OCI-LY7 (cell line): ENCODE results near the gene NOL4L.

ENCODE experiments used
- EZH2phosphoT487 ChIP-seq: fragments of 200-600 bp; sonication (generic); IDR thresholded peaks from 2 replicates; pipeline ENCODE4 v1.6.1; 2018; ENCODE audit warnings: low read depth, borderline replicate concordance, mild to moderate bottlenecking, mixed run types, antibody characterized with exemption, low read length, moderate library complexity, mixed read lengths
- TF ChIP-seq, protein P1 (sequence below): fragments of 200-600 bp; sonication (generic); conservative IDR thresholded peaks from 2 replicates; pipeline ENCODE4 v1.5.1; 2014; ENCODE audit warnings: mild to moderate bottlenecking, antibody characterized with exemption, low read length, moderate library complexity, mixed read lengths

DNA sequence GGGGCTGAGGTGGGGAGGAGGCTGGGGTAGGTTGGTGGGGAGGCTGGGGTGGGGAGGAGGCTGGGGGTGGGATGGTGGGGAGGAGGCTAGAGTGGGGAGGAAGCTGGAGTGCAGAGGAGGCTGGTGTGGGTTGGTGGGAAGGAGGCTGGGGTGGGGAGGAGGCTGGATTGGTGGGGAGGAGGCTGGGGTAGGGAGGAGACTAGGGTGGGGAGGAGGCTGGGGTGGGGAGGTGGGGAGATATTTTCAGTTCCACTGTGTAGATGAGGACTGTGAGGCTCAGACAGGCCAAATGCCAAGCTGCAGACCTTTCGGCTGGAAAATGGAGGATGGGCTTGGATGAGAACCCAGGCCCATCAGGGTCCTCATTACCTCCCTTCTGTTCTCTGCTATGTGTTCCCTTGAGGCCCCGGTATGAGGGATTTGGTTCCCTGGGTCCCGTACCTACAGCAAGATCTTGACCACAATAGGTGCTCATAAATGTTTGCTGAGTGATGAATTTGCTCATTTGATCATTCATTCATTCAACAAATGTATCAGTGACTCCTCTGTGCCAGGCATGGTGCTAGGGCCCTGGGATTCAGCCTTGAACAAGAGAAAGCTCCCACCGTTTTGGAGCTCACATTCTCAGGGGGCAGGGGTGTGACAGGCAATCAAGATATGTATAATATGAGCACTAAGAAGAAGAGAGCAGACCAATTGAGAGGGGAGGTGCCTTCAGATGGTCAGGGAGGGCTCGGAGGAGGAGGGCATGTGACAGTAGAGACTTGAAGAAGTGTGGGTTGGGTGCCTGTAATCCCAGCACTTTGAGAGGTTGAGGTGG, 36.1 kb upstream of the NOL4L start:
- TF ChIP-seq, protein P1, sequence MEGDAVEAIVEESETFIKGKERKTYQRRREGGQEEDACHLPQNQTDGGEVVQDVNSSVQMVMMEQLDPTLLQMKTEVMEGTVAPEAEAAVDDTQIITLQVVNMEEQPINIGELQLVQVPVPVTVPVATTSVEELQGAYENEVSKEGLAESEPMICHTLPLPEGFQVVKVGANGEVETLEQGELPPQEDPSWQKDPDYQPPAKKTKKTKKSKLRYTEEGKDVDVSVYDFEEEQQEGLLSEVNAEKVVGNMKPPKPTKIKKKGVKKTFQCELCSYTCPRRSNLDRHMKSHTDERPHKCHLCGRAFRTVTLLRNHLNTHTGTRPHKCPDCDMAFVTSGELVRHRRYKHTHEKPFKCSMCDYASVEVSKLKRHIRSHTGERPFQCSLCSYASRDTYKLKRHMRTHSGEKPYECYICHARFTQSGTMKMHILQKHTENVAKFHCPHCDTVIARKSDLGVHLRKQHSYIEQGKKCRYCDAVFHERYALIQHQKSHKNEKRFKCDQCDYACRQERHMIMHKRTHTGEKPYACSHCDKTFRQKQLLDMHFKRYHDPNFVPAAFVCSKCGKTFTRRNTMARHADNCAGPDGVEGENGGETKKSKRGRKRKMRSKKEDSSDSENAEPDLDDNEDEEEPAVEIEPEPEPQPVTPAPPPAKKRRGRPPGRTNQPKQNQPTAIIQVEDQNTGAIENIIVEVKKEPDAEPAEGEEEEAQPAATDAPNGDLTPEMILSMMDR = no peak
- no peak for TF ChIP-seq EZH2phosphoT487
